ENCODE data around the gene CTDSP2.

DNA sequence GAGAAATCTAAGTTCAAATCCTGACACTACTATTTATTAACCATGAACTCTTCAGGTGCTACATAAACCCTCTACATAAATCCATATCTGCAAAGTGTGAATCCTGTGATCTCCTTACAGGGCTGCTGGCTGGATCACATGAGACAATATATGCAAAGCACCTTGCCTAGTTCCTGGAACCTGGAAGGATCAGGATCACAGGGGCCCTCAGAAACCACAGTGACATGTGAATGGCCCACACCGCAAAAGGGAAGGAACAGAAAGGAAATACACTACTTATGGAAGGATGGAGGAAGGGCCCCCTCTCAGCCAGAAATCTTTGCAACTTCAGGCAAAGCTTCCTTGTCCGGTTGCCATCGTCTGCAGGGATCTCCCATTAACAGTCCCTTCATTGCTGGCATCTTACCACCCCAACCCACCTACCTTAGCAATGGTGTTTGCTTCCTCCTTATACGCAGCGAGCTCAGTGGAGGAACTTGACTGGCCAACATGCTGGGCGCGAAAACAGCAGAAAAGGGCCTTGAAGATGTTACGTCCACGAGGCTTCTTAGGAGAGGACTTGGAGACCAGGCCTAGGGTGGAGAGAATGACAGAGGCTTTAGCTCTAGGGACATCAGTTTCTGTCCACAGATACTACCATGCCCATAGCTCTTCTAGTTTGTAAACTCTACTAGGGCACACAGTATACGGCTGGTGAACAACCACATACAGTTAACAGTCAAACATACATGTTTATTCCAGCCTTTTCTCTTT, 17.3 kb downstream of the CTDSP2 start:
- TF ChIP-seq, protein P1, sequence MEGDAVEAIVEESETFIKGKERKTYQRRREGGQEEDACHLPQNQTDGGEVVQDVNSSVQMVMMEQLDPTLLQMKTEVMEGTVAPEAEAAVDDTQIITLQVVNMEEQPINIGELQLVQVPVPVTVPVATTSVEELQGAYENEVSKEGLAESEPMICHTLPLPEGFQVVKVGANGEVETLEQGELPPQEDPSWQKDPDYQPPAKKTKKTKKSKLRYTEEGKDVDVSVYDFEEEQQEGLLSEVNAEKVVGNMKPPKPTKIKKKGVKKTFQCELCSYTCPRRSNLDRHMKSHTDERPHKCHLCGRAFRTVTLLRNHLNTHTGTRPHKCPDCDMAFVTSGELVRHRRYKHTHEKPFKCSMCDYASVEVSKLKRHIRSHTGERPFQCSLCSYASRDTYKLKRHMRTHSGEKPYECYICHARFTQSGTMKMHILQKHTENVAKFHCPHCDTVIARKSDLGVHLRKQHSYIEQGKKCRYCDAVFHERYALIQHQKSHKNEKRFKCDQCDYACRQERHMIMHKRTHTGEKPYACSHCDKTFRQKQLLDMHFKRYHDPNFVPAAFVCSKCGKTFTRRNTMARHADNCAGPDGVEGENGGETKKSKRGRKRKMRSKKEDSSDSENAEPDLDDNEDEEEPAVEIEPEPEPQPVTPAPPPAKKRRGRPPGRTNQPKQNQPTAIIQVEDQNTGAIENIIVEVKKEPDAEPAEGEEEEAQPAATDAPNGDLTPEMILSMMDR (IDR thresholded peaks at IDR 0.05): no peak
- TF ChIP-seq EP300 (IDR thresholded peaks at IDR 0.05) (no peak), POLR2AphosphoS5 (IDR thresholded peaks at IDR 0.05) (no peak)

Data from stomach (tissue), 4 donors.